GM12878 (cell line): Measurements from ENCODE around the gene FBXL7. TPM values are rescaled to one million over a fixed set of nuclear protein-coding genes. Genes with fewer than 3 reads are reported as not detected.

ENCODE experiments used
- ATAC-seq: fragments of 200-7000 bp; cut with Tn5 transposase; 3 replicates; pipeline ENCODE4 v1.9.1; 2020; ENCODE audit warnings: mild to moderate bottlenecking, moderate library complexity
- BruUV-seq: library from RNA; stranded (reverse); fragments of 400-500 nt; replicated peaks from 2 replicates; lab custom pipeline; 2021; lab: Mats Ljungman, UMichigan
- CTCF ChIA-PET: fragments of 300-600 bp; sonication (Branson Sonifier 250); formaldehyde crosslinking; extraction: SDS; loops from one replicate; lab custom pipeline; 2021; ENCODE audit warnings: inconsistent platforms; lab: Yijun Ruan, JAX
- POLR2A ChIA-PET: fragments of 350-600 bp; formaldehyde crosslinking; extraction: SDS; loops from one replicate; lab custom pipeline; 2021; ENCODE audit warnings: inconsistent platforms; lab: Charles Lee
- RAD21 ChIA-PET: fragments of 300-600 bp; sonication (Branson Sonifier 250); formaldehyde crosslinking; loops from one replicate; lab custom pipeline; 2023; ENCODE audit warnings: antibody characterized with exemption; ENCODE audit not compliant: unreplicated experiment; lab: Charles Lee
- SMC1A ChIA-PET: fragments of 300-600 bp; sonication (Branson Sonifier 250); formaldehyde crosslinking; loops from one replicate; lab custom pipeline; 2023; ENCODE audit not compliant: unreplicated experiment, uncharacterized antibody; lab: Charles Lee
- DNase-seq: peaks from one replicate; pipeline ENCODE4 v3.0.0-alpha.2; 2011; ENCODE audit warnings: low read depth, low spot score
- FAIRE-seq: peaks from 3 replicates; lab custom pipeline; 2011; peaks lifted over from hg19 to GRCh38; lab: Jason Lieb, UNC
- H2AFZ ChIP-seq: 2 replicates; pipeline ENCODE4 v1.6.0; 2011; ENCODE audit warnings: low read depth, low read length, control low read depth; ENCODE audit not compliant: control insufficient read depth
- H3K27ac ChIP-seq: 2 replicates; pipeline ENCODE4 v1.5.1; 2011; ENCODE audit warnings: control low read depth; ENCODE audit not compliant: control insufficient read depth, insufficient read depth
- H3K27me3 ChIP-seq, 2 experiments: replicated peaks in 1 of 2; 2 replicates each; pipeline versions ENCODE4 v1.6.0 to v1.6.1; 2011; ENCODE audit warnings: low read length in 1 of 2; ENCODE audit not compliant: control insufficient read depth in 2 of 2, insufficient read depth in 2 of 2
- H3K36me3 ChIP-seq, 2 experiments: 2 replicates each; pipeline ENCODE4 v1.5.1; 2011; ENCODE audit warnings: low read length in 1 of 2; ENCODE audit not compliant: control insufficient read depth in 2 of 2, insufficient read depth in 2 of 2
- H3K4me1 ChIP-seq: 2 replicates; pipeline ENCODE4 v1.6.1; 2011; ENCODE audit warnings: mild to moderate bottlenecking, low read length, moderate library complexity, mixed read lengths; ENCODE audit not compliant: control insufficient read depth, insufficient read depth
- H3K4me2 ChIP-seq: 2 replicates; pipeline ENCODE4 v1.6.0; 2011; ENCODE audit warnings: control low read depth; ENCODE audit not compliant: control insufficient read depth, insufficient read depth
- H3K4me3 ChIP-seq: fragments of 200-600 bp; sonication (generic); 2 replicates; pipeline ENCODE4 v1.5.1; 2016
- H3K79me2 ChIP-seq: 2 replicates; pipeline ENCODE4 v1.6.0; 2011; ENCODE audit warnings: low read length; ENCODE audit not compliant: control insufficient read depth, insufficient read depth
- H3K9ac ChIP-seq: 2 replicates; pipeline ENCODE4 v1.8.0; 2011; ENCODE audit warnings: low read length, control low read depth, mixed read lengths; ENCODE audit not compliant: control insufficient read depth, insufficient read depth
- H3K9me3 ChIP-seq: replicated peaks from 3 replicates; pipeline ENCODE4 v1.5.1; 2011; ENCODE audit warnings: mild to moderate bottlenecking, low read length; ENCODE audit not compliant: control insufficient read depth, insufficient read depth
- H4K20me1 ChIP-seq: 2 replicates; pipeline ENCODE4 v1.6.0; 2011; ENCODE audit not compliant: control insufficient read depth, insufficient read depth
- CHD4 ChIP-seq: fragments of 200-600 bp; sonication (generic); IDR thresholded peaks from 2 replicates; pipeline ENCODE4 v1.6.1; 2016; ENCODE audit warnings: mild to moderate bottlenecking
- E2F4 ChIP-seq: IDR thresholded peaks from 2 replicates; pipeline ENCODE4 v1.6.1; 2012; ENCODE audit warnings: low read depth, low read length, improper control_type of control experiment
- E2F8 ChIP-seq: fragments of 450-650 bp; IDR thresholded peaks from 2 replicates; pipeline ENCODE4 v1.6.1; 2018; ENCODE audit warnings: mild to moderate bottlenecking, low read depth, moderate library complexity; ENCODE audit not compliant: partially characterized antibody
- PAX8 ChIP-seq: fragments of 450-650 bp; IDR thresholded peaks from 2 replicates; pipeline ENCODE4 v1.6.1; 2017; ENCODE audit warnings: mild to moderate bottlenecking, moderate library complexity
- PBX3 ChIP-seq: IDR thresholded peaks from 2 replicates; pipeline ENCODE4 v1.6.1; 2011; ENCODE audit warnings: mild to moderate bottlenecking, low read depth, low read length, moderate library complexity; ENCODE audit not compliant: insufficient replicate concordance
- RELA ChIP-seq: fragments of 450-650 bp; IDR thresholded peaks from 2 replicates; pipeline ENCODE4 v1.8.0; 2014; ENCODE audit warnings: borderline replicate concordance; ENCODE audit not compliant: partially characterized antibody
- REST ChIP-seq: IDR thresholded peaks from 2 replicates; pipeline ENCODE4 v1.6.1; 2012; ENCODE audit warnings: mild to moderate bottlenecking, low read depth, low read length
- SIN3A ChIP-seq: IDR thresholded peaks from 2 replicates; pipeline ENCODE4 v1.6.1; 2012; ENCODE audit warnings: low read depth, low read length, improper control_type of control experiment
- TCF12 ChIP-seq: IDR thresholded peaks from 2 replicates; pipeline ENCODE4 v1.6.1; 2011; ENCODE audit warnings: low read depth, mild to moderate bottlenecking, low read length
- ZNF592 ChIP-seq: fragments of 450-650 bp; IDR thresholded peaks from 2 replicates; pipeline ENCODE4 v1.6.1; 2017; ENCODE audit warnings: mild to moderate bottlenecking, moderate library complexity
- WGBS: methylation state at CpG from one replicate; pipeline ENCODE4 v1.1.6; 2016; ENCODE audit warnings: low lambda C conversion rate; ENCODE audit not compliant: insufficient replicate concordance, insufficient coverage; ENCODE audit errors: missing lambda C conversion rate; 5-methylcytosine and 5-hydroxymethylcytosine counted together
- in situ Hi-C: fragments of 300-500 bp; cut with MboI; formaldehyde crosslinking; loops from 9 replicates; pipeline ENCODE4 v1.14.3; 2018; ENCODE audit warnings: mixed read lengths
- intact Hi-C: fragments of 100-400 bp; cut with micrococcal nuclease; formaldehyde crosslinking; loops from one replicate; pipeline ENCODE4 v1.14.2; 2022; ENCODE audit not compliant: unreplicated experiment
- polyA plus RNA-seq, 11 experiments: library from polyadenylated mRNA; depleted of rRNA in 4 of 11; unstranded in 6 of 11; stranded (reverse) in 5 of 11; fragments of >200 nt; fragmentation: Nextera tagmentation in 4 of 11; fragmentation: Illumina TruSeq in 1 of 11; extraction: Ambion mirVana in 4 of 11; extraction: Trizol in 1 of 11; gene quantifications; 1 replicate in 1 of 11; 2 replicates in 10 of 11; pipeline versions ENCODE4 v1.2.1 to v1.2.3, GENCODE V29; 2011 to 2016; ENCODE audit warnings: inconsistent platforms in 2 of 11, missing spikeins in 2 of 11, low read depth in 1 of 11
- total RNA-seq, 4 experiments: library from RNA; depleted of rRNA in 3 of 4; stranded (reverse); fragments of >200 nt in 3 of 4; fragmentation: Illumina TruSeq in 1 of 4; extraction: Trizol in 1 of 4; gene quantifications; 2 replicates each; pipeline versions ENCODE4 v1.2.1 to v1.2.3, GENCODE V29; 2013 to 2021

The FBXL7 gene
- total and polyA plus RNA-seq, 10 of the 15 experiments (the other 5 are each of a cell fraction or from before 2014, with no cell fraction given) = 0.03 to 0.44 (median 0.16) TPM

- no peak overlapping the region for H3K4me2 ChIP-seq
- in situ Hi-C loops (no loop called here), intact Hi-C loops (no loop called here)
- no peak overlapping the region for H2AFZ ChIP-seq
- DNase-seq (no peak), FAIRE-seq (no peak), ATAC-seq (no peak)
- H3K9ac ChIP-seq = no peak overlapping the region
- no peaks in the 10 kb centered on the region for H3K9me3 ChIP-seq
- no peak overlapping the region for H3K27ac ChIP-seq
- no peak overlapping the region for H3K4me3 ChIP-seq
- RAD21 ChIA-PET = no interaction called here
- H3K36me3 ChIP-seq = no peaks in the 10 kb centered on the region
- CTCF ChIA-PET = no interaction called here
- no peaks in the 10 kb centered on the region for H3K4me1 ChIP-seq
- H3K27me3 ChIP-seq = no peaks in the 10 kb centered on the region
- POLR2A ChIA-PET = no interaction called here
- WGBS = 18% methylated on average over 5 of the region's 5 CpGs
- no peaks in the 10 kb centered on the region for H4K20me1 ChIP-seq
- no peaks in the 10 kb centered on the region for H3K79me2 ChIP-seq
- SMC1A ChIA-PET = no interaction called here
- BruUV-seq = no TSS peak
- TF ChIP-seq TCF12 (no peak), E2F8 (no peak), PBX3 (no peak), E2F4 (no peak), REST (no peak), ZNF592 (no peak), CHD4 (no peak), PAX8 (no peak), RELA (no peak), SIN3A (no peak)
Measured at GRCh38 chr5:15489571-15490235, 10.3 kb upstream of the FBXL7 start.
